ENCODE measurements around the gene ATXN2L.
A peak's percentile ranks its signal among the peaks of the same experiment; 100 is the strongest.
"Not testable (repeated sequence)": the region's sequence is repeated elsewhere in the genome, so short reads cannot be mapped to it uniquely, and the experiment has no call there.

ATXN2L gene

DNA sequence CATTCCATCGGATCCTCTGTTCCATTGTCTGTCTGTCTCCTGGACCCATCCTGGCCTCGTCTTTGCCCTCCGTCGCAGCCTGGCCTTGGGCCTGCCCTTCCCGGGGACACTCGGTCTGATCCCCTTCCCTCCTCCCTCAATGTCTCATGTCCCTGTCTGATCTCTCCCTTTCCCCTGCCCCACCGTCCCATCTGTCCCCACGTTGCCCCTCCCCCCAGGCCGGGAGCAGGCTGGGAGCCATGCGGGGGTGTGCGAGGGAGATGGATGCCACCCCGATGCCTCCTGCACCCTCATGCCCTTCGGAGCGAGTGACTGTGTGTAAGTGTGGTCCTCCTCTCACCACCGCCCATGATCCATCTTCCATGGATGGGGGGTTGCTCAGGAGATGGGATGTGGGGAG lies 50.2 kb downstream of the ATXN2L start:
- DNase-seq (ENCODE audit: low read depth in 2 of 2), result no peak

DNA sequence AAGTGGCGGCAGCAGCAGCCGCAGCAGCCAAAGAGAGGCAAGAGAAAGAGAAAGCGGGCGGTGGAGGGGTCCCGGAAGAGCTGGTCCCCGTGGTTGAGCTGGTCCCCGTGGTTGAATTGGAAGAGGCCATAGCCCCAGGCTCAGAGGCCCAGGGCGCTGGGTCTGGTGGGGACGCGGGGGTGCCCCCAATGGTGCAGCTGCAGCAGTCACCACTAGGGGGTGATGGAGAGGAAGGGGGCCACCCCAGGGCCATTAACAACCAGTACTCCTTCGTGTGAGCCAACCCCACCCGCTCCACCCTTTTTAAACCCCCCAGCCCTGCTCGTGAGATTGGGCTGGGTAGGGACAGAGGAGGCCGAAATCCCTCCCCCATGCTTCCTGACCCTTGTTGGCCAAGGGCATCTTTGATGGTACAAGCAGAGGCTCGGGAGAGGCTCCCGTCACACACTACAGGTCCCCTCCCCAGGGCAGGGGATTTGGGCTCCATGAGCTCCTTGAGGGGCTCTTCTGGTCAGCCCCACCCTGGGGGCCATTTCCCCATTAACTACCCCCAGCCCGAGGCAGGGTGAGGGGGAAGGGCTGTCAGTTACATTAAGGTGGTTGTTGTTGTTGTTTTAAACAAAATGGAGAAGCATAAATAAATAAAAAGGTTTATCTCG lies 50.9 kb downstream of the ATXN2L start:
- peak; percentile 52 to 60 for DNase-seq (ENCODE audit: low read depth in 2 of 2)

DNA sequence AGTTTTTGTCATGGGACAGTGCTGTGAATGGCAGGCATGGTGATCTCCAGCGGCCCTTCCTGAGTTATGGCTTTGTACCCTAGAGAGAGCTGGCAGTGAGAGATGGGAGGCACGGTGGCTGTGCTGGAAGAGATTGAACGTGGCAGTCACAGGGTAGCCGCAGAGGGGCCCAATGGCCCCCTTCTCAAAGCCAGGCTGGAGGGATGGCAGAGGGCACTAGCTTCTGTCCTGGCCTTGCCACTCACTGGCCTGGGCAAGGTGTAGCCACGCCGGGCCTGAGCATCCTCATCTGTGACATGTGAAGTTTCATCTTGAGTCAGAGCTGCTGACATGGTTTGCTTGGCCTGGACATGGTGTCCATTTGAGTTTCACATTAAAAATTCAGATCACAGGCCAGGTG lies 51.6 kb downstream of the ATXN2L start:
- no peak for DNase-seq (ENCODE audit: low read depth in 2 of 2)

DNA sequence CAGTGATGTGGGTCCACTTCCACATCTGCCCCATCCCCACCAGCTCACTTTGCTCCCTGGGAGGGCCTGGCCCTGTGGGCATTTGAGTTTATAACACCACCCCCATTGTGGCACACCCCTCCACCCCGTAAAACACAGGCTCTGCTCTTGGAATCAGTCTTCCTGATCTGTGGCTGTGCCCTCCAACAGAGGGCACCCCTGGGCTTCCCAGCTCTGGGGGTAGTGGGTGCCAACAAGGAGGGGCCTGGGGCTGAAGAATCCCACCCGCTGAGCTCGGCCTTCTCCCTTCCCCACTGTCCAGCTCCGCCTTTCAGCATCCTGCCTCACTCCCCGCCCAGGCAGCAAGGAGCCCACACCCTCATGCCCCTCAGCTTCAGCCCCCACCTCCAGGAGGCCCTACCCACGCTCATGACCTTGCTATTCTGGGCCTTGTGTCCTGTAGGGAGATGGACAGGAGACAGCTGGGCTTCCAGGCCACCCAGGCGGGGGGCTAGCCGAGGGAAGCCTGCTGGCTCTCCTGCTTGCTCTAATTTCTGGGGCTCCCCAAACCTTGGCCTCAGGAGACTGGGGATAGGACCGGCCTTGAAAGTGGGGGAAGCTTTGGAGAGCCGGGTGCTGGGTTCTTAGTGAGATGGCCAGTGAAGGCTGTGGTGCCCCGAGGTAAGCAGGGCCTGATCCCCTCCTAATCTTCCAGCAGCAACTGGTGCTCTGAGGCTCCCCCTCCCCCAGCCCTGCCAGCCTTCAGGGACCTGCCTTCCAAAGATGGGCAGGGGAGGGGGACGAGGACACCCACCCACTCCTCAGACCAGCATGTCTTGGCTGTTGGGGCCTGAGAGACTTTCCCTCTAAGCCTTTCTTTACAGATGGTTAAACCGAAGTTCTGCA lies 52.6 kb downstream of the ATXN2L start:
- no peak for DNase-seq (ENCODE audit: low read depth in 2 of 2)

DNA sequence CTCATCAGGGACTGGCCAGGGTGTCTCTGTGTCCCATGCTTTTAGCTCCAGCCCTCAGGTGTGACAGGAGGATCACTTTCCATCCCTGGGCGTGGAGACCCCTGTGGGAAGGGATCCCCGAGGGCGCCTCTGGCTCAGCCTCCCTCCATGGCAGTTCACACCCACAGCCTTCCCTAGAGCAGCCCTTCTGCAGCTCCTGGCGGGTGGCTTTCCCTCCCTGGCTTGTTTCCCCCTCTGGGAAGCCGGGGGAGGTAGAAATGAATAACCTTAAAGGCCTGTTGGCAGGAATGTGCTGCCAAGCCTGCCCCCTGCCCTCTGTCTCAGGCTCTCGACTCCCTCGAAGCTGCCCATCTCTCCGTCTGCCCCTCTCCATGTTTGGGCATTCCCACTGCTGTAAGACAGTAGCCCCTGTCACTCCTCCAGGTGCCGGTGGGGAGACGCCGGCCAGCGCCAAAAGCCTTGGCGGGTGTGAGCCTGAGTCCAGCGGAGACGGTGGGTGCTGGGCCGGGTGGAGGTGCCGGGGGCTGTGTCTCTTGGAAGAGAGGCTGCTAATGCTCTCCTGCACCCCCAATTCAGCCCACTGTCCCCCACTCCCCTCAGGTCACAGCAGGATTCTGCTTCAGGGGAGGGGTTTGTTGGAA lies 53.3 kb downstream of the ATXN2L start:
- no peak for DNase-seq (ENCODE audit: low read depth in 2 of 2)

DNA sequence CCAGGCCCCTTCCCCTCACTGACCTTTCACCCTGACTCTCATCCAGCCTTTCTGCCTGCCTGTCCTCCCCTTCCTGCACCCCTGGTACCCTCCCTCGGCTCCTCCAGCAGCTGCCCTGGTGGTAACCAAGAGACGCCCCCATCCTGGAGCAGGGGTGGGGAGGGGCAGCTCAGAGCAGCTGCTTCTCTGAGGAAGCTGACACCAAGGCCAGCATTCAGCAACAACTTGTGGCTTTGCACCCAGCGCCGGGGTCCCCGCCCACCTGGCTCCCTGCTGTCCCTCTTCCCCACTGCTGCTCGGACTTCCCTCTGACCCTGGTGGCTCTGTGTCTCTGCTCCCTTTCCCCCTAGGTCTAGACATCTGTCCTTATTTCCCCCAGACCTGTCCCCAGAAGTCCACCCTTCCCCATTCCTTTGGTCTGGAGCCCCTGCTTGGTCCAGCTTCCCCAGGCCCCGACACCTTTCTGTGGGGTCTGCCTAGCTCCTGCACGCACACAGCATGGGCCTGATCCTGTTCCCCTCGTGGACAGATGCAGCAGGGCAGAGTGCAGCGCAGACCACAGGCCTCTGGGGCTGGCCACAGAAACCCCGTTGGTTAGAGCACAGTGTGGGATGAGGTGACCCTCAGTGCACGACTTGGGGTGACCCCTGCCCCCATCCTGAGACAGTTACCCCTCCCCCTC lies 54.3 kb downstream of the ATXN2L start:
- DNase-seq (ENCODE audit: low read depth in 2 of 2), result no peak

DNA sequence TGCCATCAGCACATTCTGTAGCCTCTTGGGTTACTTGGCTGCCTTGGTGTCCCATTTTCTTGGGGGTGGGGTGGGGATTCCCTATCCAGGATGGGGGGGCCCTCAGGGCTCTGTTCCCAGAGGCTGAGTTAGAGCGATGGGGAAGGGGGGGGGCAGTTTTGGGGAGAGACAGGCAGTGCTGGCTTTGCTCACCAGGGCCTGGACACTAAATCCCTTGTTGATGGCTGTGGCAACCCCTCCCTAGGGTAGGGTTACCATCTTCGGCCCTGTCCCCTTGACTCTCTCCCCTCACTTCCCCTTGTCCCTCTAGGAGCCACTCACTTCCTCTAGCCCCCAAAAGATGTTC lies 54.8 kb downstream of the ATXN2L start:
- DNase-seq (ENCODE audit: low read depth in 2 of 2), result no peak

DNA sequence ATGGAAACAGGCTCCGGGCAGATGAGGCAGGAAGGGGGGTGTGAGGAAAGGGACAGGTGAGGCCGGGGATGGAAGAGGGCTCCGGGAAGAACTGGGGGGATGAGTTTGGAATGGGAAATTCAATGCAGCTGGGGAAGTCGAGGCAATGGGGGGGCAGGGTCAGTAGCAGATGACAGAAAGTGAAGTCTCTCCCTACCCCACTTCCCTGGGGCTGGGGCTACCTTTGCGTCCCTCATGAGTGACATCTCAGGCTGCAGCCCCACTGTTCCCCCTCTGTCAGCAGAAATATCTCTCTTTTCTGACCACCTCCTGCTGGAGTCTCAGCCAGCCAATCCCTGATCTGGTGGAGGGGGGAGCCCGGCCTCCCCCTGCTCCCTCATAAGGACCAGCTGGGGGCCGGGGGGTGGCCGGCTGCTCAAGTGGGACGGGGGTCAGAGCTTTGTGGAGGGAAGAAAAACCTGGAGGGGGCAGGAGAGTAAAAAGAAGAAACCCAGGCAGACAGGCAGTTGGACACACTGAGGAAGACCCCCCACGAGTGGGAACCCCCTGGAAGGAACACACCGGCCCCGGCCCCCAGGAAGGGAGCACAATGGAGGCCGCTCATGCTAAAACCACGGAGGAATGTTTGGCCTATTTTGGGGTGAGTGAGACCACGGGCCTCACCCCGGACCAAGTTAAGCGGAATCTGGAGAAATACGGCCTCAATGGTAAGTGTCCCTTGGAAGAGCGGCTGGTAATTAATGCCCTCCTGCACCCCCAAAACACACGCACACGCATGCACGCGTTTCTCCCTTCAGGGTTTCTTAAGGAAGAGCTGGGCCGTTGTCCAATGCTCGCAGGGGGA lies 55.5 kb downstream of the ATXN2L start, which contains the start of gene ATP2A1:
Gene ATP2A1, plus strand, starts transcription at position 406 of the 844 bp plus-strand sequence. Its CDS starts 184 bp downstream, at position 590.
- DNase-seq (ENCODE audit: low read depth in 2 of 2), result no peak

DNA sequence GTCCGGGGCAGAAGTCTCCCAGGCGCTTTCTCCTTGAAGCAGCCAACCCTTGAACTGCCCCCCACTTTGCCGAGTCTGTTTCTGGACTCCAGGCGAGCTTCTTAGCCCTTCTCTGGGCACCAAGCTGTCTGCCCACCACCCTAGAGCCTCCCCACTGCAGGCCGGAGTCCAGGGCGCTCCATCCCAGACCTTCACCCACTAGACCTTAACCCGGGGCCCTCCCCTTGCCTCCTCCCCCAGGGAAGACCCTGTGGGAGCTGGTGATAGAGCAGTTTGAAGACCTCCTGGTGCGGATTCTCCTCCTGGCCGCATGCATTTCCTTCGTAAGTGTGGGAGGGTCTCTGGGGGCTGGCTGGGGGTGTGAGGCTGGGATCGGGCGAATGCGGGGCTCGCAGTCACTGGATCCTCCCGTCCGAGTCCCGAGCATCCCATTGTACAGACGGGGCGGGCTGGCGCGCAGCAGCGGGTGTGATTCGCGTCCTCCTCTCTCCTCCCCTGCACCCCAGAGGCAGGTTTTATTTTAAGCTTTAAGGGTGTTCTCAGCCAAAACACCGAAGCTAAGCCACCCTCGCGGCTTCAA lies 56.6 kb downstream of the ATXN2L start:
- DNase-seq (ENCODE audit: low read depth in 2 of 2), result no peak

DNA sequence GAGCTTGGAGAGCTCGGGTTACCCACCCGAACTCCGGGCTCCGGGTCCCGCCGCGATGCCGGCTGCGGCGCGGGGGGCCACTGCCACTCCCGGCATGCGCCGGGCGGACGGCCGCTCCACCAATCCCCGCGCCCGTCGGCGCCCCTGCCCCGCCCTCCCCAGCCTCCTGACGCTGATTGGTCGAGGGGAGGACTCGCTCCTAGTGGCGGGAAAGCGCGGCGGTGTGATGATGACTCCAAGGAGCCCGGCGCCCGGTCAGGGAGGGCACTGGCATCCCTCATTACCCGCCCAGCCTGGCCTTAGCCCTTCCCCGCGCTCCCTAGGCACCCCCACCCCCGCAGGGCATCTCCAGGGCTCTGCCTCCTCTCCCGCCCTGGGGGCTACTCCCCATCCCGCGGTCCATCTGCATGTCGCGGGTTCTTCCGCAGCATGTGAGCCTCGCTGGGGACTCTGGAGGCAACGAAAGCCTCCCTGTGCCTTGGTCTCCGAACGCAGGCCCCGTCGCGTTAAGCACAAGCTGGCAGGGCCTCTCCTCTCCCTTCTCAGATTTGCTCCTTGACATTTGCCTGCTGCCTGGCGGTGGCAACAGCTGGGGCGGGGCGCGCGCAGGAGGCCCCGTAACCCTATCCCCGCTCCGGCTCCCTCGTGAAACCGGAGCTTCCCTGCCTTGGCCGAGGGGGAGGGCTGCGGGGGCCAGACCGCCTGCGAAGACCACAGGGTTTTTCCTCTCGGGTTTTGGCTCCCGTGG lies 57.2 kb downstream of the ATXN2L start:
- peak; percentile 89 to 93 for DNase-seq (ENCODE audit: low read depth in 2 of 2)

DNA sequence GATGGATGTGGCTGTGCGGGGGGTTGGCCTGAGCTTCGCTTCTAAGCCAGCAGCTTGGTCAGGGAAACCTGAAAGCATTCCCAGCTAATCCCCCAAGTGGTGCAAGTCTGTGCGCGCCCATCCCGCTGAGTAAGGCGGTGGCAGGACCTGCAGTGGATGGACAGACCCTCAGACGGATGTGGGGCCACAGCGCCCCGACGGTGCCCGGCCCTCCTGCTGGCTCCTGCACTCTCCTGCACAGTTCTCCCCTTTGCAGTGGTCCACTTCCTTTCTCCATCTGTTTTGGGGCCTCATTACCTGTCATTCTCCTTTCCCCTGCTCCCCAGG lies 57.8 kb downstream of the ATXN2L start:
- DNase-seq (ENCODE audit: low read depth in 2 of 2), result no peak

DNA sequence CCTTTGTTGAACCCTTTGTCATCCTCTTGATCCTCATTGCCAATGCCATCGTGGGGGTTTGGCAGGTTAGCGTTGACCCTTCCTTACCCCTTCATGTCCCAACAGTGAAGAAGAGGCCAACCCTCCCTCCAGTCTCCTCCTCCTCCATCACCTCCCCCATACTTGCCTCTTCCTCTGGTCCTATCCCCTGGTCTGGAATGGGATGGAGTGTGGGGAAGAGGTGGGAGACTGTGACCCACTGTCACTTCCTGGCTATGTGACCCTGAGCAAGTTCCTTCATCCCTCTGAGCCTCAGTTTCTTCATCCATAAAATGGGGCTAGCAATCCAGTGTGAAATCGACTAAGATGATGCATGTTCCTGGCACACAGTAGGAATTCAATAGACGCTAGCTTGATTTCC lies 58.2 kb downstream of the ATXN2L start:
- DNase-seq (ENCODE audit: low read depth in 2 of 2), result no peak

DNA sequence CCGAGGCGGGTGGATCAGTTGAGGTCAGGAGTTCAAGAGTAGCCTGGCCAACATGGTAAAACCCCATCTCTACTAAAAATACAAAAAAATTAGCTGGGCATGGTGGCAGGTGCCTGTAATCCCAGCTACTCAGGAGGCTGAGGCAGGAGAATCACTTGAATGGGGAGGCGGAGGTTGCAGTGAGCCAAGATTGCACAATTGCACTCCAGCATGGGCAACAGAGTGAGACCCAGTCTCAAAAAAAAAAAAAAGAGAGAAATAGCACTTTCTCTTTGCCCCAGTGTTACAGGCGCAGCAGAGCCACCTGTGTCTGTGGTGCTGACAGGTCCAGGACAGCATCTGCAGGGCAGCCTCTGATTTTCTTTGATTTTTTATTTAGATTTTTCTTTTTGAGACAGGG lies 58.8 kb downstream of the ATXN2L start:
- DNase-seq (ENCODE audit: low read depth in 2 of 2), result not testable (repeated sequence)

DNA sequence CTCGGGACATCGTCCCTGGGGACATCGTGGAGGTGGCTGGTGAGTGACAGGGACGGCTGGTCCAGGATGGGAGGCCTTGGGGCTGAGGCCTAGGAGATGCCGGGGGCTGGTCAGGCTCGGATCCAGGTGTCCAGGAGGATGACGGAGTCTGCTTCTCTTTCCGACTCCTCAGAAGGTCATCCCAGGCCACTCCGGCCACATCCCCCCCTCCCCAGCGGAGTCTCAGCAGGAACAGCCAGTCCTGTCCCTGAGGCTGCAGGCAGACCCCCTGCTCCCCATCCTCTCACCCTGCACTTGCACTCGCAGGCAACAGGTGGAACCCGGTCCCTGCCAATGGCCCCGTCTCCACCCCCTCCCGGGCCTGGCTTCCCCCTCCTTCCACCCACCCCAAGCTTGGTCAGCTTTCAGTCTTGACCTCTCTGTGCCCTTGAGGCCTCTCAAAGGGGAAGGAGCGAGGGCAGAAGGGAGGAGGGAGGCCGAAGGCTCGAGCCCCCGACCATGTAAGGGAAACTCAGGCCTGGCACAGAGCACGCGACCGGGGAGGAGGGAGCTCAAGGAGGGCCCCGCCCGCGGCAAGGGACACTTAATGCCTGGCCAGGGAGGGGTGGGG lies 59.9 kb downstream of the ATXN2L start:
- DNase-seq (ENCODE audit: low read depth in 2 of 2), result no peak

DNA sequence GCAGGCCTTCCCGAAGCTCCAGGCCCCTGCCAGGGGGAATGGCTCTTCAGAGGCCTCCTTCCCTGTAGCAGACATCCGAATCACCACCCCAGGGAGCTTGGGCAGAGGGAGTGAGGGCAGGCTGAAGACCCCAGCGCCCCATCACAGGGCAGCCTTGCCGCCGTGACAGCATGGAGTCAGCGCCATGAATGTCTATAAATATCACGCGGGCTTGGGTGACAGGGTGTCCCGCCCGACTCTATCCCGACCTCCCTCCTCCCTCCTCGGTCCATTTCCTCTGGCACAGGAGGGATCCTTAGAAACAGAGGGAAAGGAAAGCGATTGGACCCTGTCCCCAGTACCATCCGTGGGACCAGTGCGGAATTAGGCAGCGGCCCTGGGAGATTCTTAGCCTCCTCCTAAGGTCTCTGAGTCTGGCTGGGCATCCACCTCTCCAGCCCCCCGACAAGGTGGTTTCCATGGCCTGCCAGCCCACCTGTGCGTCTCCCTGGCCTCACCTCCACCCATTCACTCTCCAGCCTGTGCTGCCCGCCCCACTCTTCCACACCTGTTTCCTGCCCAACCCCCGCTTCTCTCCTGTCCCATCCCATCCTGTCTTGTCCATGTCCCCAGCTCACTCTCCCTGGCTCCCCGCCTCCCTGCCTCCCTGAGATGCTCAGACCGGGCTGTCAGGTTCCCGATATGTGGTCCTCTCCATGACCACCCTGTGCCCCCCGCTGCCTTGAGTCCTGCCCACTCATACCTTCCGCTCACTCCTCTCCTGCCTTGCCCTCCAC lies 60.6 kb downstream of the ATXN2L start:
- DNase-seq (ENCODE audit: low read depth in 2 of 2), result no peak

DNA sequence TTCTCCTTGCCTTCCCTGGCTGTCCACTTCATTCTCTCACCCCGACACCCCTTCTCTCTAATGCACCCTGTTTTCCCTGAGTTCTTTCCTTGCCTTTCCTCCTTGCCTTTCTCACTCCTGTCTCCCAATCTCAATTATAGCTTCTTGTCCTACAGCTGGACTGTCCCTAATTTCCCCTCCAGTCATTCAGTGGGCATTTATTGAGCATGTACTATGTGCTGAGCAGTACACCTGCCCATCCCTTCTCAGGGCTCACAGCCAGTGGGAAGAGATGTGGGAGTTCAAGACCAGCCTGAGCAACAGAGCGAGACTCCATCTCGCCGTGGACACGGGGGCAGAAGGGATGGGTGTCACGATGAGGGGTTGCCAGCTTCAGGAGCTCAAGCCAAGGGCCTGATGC lies 61.2 kb downstream of the ATXN2L start:
- DNase-seq (ENCODE audit: low read depth in 2 of 2), result no peak
